ENCODE data around the gene RALBP1.
"Not testable (repeated sequence)": the region's sequence is repeated elsewhere in the genome, so short reads cannot be mapped to it uniquely, and the experiment has no call there.

The RALBP1 gene

DNA sequence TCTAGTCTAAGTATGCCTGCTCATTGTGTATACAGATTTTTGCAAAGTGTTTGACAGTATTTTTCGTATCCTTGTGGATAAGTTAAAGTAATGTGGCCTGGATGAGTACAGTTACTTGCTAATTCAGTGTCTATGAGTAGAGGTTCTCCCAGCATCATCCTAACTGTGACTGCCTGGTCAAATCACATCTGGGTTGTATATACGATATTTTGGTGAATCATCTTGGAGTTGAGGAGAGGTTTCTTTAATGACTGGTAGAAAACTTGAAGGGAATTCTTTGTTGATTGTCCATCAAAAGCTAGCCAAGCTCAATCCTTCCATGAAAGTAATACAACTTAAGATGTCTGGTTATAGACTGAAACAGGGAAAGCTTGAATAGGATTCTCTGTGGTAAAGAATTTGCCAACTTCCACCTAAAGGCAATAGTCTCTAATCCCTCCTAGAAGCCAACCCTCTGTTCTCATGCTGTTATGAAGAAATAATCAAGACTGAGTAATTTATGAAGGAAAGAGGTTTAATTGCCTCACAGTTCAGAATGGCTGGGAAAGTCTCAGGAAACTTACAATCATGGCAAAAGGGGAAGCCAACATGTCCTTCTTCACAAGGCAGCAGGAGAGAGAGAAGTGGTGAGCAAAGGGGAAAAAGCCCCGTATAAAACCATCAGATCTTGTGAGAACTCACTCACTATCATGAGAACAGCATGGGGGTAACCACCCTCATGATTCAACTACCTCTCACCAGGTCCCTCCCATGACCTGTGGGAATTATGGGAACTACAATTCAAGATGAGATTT is 19.4 kb upstream of the RALBP1 start:
- no peak for DNase-seq

DNA sequence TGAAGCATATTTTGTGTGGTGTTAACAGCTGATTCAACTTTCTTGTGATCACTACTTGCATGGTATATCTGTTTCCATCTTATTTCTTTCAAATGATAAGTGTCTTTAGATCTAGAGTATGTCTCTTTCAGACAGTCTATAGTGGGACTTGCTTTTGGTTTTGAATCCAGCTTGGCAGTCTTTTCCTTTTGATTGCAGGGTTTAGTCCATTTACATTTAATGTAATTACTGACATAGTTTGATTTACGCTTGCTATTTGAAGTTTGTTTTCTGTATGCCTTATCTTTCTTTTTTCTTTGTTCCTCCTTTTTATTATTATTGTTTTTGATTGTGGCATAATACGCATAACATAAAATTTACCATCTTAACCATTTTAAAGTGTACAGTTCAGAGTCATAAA is 9.2 kb upstream of the RALBP1 start:
- no peak for DNase-seq

DNA sequence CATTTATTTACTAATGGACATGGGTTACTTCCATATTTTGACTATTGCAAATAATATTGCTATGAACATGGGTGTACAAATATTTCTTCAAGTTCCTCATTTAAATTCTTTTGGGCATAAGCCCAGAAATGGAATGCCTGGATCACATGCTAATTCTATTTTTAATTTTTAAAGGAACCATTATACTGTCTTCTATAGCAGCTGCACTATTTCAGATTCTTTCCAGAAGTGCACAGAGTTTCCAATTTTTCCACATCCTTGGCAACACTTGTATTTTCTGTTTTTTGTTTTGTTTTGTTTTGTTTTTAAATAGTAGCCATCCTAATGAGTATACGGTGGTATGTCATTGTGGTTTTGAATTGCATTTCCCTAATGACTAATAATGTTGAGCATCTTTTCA is 8.5 kb upstream of the RALBP1 start:
- no peak for DNase-seq

DNA sequence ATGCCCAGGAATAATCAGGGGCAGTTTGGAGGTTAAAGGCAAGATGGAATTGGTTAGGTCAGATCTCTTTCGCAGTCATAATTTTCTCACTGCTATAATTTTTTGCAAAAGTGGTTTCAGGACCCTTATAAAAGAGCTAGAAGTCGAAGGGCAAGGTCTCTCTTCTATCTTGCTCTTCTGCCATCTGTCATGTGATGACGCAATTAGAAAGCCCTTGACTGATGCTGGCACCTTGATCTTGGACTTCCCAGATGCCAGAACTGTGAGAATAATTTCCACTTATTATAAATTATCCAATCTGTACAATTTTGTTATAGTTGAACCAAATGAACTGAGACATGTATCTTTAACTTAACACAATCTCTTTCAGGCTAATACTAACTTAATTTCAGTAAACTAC is 6.3 kb upstream of the RALBP1 start:
- no peak for DNase-seq

DNA sequence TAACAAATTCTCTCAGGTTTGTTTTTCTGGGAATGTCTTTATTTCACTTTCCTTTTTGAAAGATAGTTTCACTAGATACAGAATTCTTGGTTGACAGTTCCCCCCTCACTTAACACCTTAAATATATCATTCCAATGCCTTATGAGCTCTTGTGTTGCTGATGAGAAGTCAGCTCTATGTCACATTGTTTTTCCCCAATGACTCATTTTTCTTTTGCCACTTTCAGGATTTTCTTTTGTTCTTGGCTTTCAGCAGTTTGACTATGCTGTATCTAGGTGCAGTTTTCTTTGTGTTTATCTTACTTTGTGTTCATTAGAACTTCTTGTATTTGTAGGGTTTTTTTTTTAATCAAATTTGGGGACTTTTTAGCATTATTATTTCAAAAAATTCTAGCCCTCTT is 5.6 kb upstream of the RALBP1 start:
- DNase-seq = no peak

DNA sequence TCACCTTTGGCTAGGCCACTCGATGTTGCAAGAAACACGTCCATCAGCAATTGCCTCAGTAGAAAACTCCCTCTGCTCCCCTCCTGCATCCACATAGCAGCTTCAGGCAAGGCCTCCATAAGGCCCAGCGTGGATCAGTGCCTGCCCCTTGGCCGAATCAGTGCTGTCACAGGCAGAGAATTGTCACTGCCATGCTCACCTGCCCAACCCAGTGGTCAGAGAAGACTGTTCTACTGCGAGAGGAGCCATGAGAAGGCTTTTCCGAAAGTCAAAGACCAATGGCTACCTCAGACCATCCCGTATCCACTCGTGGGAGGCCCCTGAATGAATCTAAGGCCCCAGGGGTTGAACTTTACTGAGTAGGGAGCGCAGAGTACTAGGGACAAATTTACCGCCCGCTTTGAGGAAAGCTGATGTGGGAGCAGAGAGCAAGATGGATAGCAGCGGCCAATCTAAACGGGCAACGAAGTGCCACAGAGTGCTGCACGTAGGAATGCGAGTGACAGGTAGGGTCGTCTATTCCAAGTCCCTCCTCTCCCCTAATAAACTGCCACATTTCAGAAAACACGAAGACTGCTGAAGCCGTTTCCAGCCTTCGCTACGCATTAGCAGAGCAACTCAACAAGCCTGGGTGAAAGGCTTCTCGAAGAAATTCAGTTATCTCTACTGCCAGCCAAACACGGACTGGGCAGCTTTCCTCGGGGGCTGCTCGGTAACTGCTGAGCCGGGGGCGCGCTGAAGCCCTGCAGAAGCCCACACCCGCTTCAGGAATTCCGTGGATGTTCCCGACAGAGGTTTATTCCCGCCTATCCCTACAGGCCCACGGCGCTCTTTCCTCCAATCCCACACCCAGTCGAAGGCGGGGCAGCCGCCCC is 968 bp upstream of the RALBP1 start:
- no peak for DNase-seq

DNA sequence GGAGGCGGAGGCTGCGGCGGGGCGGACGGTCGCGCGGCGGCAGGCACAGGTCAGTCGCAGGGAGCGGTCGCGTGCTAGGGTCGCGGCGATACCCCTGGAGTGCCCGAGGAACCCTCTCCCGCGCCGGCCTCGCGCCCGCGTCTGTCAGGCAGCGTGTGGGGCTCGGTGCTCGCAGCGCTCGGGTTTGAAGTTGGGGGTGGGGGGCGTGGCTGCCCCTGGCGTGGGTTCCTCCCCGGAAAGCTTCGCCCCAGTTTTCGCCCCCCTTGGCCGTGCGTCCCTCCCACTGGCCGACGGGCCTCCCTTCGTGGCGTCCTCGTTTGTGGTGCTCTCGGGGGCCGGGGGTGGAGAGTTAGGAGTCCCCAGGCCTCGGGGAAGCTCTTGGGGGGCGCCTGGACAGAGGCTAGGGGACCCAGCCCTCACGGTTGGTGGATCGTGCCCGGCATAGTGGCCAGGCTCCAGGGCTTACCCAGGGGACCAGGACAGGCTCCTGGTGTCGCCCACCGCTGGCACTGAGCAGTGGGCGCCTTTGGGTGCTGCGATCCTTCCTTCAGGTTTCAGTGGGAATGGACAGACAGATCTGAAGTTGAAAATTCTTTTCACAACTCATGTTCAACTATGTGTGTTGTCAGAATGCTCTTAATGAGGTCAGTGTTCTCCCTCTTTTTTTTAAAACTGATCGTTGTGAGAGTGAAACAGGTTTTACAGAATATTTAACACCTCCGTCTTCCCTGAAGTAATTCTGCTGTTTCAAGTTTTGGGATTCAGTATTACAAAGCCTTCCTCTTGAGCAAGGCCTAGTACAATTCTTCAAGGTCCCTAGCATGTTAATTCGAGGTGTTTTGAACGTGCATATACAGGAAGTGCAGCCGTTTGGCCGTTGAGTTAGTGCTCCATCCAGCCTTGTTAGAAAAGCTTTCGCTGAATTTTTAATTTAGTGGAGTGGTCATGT is 604 bp downstream of the RALBP1 start:
- peak in 1 of 2 donors; percentile 44 for DNase-seq

DNA sequence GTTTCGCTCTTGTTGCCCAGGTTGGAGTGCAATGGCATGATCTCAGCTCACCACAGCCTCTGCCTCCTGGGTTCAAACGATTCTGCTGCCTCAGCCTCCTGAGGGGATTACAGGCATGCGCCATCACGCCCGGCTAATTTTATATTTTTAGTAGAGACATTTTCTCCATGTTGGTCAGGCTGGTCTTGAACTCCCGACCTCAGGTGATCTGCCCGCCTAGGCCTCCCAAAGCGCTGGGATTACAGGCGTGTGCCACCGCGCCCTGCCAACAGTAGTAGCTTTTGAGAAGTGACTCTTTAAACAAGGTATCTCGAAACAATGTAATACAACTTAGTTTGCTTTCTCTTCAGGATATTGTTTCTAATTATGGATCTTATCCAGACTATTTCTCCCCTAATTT is 1.6 kb downstream of the RALBP1 start:
- DNase-seq = not testable (repeated sequence)

DNA sequence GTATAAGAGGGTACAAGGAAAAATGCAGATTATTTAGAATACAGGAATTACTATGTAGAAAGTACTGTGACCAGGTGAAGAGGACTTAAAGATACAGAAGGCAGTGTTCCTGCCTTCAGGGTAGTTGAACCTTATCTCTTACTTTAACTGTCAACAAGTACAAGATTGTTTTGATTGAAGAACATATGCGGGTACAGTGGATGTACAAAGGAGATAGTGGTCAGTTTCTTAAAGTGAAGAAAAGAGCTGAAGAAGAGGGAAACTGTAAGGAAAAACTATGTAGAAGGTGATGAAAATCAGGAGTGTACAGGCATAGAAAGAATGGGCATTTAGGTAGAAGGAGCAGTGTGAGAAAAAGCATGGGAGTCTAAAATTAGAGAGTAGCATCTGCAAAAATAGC is 2.2 kb downstream of the RALBP1 start:
- no peak for DNase-seq

DNA sequence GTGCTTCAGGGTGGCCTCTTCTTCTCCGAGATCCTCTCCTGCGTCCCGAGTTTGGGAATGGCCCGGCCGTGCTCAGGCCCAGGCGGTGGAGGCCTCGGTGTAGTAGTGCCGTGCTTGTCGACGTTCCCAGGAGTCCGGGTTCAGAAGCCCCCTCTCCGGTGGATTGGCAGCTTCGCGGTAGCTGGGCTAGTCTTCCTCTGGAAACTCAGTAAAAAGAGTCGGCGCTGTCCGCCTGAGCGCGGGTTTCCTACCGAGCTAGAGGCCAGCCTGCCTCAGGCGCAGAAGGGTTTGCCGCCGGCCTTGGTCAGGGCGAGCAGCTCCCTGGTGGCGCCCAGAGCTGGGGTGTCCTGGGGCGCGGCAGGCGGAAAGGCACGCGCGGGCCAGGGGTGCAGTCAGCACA is 3.2 kb downstream of the RALBP1 start:
- no peak for DNase-seq

DNA sequence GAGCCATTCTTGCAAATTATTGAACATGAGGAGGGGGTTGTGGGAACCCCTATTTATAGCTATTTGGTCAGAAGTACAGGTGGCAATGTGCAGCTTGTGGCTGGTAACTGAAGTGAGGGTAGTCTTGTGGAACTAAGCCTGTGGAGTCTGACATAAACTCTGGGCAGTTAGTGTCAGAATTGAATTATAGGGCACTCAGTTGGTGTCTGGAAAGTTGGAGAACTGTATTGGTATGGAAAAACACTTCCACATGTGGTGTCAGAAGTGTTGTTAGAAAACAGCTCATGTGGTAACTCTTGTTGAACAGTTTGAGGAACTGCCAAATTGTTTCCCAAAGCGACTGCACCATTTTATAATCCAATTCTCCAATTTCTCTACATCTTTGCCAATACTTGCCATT is 7.5 kb downstream of the RALBP1 start:
- DNase-seq = no peak

DNA sequence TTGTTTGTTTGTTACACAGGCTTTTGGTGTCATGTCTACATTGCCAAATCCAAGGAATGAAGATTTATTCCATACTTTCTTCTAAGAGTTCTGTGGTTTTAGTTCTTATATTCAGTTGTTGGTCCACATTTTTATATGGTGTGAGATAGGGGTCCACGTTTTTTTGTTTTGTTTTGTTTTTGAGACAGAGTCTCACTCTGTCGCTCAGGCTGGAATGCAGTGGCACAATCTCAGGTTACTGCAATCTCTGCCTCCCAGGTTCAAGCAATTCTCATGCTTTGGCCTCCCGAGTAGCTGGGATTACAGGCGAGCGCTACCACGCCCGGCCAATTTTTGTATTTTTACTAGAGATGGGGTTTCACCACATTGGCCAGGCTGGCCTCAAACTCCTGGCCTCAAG is 8.2 kb downstream of the RALBP1 start:
- DNase-seq = no peak

DNA sequence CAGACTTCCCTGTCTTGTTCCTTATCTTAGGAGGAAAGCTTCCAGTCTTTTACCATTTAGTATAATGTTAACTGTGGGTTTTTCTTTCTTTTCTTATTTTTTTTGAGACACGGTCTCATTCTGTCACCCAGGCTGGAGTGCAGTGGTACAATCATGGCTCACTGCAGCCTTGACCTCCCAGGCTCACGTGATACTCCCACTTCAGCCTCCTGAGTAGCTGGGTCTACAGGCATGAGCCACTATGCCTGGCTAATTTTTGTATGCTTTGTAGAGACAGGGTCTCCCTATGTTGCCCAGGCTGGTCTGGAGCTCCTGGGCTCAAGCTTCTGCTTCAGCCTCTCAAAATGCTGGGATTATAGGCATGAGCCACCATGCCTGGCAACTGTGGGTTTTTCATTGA is 9.5 kb downstream of the RALBP1 start:
- DNase-seq = not testable (repeated sequence)

DNA sequence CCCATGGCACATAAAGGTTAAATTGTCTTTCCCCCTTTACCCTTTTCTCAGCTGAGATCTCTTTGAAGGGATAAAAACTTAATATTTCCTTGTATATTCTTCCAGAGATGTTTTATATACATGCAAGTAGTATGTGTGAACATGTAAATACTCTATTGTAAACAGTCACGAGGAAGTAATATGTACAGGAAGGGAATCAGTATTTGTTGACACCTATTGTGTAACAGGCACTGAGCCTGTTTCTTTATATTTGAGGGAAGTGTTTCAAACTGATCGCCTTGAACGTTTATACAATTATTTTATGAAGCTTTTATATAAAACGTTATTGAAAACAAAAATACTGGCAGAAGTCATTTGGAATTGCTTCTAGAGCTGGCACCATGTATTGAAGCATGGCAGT is 13.2 kb downstream of the RALBP1 start:
- no peak for DNase-seq

DNA sequence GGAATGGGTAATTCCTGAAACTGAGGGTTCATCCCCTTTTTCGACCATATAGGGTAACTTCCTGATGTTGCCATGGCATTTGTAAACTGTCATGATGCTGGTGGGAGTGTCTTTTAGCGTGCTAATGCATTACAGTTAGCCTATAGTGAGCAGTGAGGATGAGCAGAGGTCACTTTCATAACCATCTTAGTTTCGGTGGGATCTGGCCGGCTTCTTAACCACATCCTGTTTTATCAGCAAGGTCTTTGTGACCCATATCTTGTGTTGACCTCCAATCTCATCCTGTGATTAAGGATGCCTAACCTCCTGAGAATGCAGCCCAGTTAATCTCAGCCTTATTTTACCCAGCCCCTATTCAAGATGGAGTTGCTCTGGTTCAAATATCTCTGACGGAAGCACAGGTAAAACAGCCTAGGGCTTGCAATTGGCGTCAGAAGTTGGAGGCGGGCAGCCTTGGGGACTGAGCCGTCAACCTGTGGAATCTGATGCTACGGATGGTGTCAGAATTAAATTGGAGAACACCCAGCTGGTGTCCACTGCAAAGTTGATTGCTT is 19.5 kb downstream of the RALBP1 start:
- DNase-seq = no peak

DNA sequence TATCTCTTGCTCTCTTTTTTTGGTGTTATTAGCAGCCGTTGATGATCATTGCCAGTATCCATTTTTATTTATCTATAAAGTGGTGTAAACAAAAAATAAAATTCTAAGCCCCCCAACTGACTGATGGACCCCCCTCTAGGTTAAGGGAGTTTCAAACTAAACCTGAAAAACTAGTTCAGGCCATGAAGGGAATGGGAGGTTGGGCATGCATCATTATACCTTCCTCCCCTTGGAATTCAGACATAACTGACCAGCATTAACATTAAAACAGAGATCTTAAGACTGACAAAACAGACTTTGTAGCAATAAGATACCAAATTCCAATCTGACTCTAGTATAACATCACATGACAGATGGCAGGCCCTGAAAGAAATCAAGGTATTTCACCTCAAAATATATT is 20.2 kb downstream of the RALBP1 start:
- no peak for DNase-seq

DNA sequence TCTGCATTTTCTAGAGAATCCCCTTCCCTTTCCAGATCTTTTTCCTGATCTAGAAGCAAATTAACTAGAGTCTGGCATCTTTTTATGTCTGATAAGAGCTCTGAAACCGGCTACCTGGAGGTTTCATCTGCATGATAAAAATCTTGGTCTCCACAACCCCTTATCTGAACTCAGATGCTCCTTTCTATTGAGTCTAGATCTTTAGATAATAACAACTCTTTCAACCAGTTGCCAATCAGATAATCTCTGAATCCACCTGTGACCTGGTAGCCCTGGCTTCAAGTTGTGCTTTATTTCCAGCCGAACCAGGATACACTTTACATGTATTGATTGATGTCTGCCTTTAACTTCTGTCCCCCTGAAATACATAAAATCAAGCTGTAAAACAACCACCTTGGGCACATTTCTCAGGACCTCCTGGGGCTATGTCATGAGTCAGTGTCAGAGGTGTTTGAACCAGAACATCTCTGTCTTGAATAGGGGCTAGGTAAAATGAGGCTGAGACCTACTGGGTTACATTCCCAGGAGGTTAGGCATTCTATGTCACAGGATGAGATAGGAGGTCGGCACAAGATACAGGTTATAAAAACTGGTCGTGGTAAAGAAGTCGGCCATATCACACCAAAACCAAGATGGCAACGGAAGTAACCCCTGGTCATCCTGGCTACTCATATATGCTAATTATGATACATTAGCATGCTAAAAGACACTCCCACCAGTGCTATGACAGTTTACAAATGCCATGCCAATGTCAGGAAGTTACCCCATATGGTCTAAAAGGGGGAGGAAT is 20.8 kb downstream of the RALBP1 start:
- no peak for DNase-seq

DNA sequence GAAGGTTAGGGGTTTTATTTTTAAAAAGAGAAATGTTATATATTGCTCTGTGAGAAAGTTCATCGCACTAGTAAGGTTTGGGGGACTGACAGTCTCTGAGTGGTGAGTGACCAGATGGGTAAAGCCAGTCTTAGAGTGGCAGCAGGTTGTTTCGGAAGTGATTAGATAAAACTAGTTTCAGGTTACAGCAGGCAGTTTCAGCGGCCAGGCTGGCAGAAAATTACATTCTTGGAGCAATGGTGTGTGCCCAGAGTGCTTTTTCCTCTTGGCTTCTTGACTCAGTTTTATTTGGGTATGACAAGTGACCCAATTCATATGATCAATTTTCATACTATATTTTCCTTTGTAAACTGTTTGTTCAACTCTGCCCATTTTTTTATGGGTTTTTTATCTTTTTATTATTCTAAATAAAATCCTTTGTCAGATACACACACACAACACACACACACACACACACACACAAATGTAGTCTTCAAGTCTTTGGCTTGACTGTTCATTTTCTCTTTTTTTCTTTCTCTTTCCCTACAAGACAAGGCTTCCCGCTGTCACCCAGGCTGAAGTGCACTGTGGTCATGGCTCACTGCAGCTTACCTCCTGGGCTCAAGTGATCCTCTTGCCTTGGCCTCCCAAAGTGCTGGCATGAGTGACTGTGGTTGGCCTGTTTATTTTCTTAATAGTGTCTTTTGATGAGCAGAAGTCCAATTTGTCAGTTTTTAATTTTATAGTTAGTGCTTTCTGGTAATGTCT is 30.9 kb downstream of the RALBP1 start:
- no peak for DNase-seq

DNA sequence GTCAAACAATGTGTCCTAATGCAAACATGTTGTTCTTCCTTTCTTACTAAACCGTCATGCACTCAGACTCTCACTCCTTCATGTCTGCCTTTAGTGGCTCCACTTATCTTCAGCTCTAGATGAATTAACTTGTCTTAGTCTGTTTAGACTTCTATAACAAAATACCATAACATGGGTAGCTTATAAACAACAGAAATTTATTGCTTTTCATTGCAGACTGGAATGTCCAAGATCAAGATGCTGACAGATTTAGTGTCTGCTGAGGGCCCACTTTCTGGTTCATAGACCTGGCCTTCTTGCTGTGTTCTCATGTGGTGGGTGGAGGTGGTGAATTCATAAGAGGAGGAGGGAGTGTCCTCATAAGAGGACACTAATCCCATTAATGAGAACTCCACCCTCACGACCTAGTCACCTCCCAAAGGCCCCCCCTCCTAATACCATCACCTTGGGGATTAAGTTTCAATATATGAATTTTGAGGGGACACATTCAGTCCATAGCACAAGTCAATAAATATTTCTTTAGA is 32.3 kb downstream of the RALBP1 start:
- DNase-seq = no peak

DNA sequence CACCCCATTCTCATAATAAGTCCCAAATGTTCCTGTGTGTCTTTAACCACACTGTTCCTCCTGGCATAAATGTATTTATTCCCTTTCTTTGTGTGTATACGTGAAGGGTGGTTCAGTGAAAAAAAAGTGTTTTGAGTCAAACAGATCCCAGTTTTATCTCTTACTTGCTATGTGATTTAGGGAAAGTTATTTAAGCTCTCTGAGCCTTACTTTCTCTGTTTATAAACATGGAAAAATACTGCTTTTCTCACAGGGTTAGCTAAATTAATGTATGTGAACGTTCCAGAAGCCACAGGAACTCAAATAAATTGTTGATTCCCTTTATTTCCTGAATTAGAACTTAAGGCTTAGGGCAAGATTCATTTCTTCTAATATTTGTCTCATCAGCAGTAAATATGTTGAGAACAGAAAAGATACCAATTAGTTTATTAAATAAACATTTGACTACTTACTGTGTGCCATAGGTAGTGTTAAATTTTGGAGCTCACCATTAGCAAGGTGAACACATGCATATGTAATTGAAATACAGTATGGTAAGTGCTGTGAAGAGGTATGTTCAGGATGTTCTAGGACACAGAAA is 33.2 kb downstream of the RALBP1 start:
- no peak for DNase-seq
